ENCODE measurements around the gene NDRG4.

The NDRG4 gene

DNA sequence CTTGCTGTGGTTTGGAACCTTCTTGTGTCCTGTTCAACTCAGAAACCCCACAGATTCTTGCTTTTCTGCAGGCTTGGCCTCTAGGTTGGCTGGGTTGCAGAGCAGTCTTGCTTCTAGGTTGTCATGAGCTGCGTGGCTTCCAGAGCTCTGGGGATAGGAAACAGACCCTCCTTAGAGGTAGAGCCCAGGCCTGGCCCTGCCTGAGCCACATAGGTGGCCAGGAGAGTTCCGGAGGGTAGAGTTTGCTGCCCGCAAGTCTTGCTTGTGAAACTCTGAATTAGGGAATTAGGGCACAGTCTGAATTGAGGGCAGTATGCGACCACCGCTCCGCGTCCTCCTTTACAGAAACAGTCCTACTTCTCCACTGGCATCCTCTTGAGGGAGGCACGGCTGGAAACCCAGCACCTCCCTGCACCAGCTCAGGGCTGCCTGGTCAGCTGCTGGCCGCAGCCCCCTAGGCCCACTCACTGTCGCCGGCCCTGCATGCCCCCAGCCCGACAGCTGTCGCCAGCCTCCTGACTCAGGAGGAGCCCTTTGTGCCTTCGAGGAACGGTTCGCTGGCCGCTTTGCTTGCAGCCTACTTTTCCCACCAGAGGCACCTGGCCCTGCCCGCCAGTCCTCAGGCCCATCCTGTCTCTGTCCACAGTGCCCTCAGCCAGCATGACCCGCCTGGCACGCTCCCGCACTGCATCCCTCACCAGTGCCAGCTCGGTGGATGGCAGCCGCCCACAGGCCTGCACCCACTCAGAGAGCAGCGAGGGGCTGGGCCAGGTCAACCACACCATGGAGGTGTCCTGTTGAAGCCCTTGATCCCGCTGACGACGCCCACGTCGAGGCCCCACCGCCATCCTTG lies 11.1 kb downstream of the NDRG4 start:
- DNase-seq: no peak

DNA sequence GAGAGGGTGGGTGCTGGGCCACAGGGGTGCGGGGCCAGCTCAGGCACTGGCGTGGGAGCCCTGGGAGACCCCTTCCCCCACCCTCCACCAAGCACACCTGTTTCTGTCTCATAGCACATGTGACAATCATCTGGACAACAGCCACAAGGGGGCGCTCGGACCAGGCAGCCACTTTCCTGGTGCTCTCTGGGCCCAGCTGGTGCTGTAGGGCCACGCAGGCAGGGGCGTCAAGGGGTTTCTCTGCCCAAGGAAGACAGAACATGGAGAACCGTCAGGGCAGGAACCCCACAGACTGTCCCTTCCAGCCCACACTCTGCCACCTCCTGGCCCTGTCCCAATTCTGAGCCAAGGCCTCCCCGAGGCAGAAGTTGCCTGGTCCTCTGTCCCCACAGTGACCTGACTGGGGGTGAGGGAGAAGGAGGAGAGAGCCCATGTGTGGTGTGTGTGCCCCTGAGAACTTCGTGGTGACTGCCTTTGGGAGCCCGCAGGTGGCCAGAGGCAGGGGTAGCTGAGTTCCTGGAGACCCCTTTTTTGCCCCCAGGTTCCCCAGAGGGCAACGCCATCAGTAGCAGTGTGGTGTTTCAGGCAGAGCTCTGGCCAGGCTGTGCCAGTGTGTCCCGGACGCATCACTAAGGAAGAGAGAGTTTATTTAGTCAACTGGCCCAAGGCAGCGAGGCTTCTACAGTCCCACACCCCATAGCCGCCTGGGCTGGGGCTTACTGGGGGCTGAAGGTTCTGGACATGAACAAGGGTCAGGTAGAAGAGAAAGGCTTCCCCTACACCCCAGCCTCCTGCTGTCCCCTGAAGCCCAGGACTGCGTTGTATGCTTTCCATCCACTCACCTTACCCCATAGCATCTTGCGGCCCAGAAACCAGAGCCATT lies 12.2 kb downstream of the NDRG4 start:
- peak; percentile 83 for DNase-seq

DNA sequence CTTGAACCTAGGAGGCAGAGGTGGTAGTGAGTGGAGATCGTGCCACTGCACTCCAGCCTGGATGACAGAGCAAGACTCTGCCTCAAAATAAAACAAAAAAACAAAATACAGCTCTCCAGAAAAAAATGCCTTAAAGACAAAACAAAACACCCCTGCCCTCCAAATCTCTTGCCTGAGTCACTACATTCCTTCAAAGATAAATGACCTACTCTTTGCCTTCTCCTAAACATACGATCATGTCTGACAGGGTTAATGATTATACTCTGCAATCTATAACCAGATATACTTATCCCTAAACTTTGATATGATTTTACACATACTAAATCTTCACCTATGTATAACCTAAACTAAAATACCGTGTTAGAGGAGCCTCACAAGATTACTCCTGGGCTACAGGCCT lies 13.9 kb downstream of the NDRG4 start:
- DNase-seq: no peak

DNA sequence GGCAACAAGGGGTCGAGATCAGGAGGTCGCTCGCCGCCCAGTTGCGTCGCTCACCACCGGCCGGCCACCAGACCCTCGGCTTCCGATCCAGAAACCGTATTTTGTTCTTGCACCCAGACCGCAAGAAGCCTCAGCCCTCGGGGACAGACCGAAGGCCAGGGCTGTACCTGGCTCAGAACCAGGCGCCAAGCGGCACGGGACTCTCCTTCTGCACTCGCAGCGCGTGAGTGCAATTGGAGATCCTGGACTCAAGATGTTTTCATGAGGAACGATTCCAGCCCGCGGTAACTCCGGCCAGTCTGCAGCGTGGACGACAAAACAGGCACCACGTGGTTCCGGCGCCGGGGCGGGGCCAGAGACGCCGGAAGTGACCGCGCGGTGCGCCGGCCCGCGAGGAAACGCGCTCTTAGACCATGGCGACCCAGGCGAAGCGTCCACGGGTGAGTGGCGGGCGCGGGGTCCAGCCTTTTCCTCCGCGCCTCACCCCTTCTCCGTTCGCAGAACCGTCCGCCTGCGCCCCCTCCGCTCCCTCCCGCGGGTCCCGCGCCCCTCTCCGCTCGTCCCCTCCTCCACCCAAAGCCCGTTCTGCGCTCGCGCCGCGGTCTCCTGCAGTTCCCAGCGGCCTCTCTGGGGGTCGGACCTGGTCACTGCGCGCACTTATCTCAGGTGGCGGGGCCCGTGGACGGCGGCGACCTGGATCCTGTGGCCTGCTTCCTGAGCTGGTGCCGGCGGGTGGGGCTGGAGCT lies 15.4 kb downstream of the NDRG4 start, which contains the start of gene SETD6:
SETD6 (plus strand) TSS at position 393 of the 746 bp plus-strand sequence; CDS start at position 414, 21 bp downstream.
- peak; percentile 66 for DNase-seq

DNA sequence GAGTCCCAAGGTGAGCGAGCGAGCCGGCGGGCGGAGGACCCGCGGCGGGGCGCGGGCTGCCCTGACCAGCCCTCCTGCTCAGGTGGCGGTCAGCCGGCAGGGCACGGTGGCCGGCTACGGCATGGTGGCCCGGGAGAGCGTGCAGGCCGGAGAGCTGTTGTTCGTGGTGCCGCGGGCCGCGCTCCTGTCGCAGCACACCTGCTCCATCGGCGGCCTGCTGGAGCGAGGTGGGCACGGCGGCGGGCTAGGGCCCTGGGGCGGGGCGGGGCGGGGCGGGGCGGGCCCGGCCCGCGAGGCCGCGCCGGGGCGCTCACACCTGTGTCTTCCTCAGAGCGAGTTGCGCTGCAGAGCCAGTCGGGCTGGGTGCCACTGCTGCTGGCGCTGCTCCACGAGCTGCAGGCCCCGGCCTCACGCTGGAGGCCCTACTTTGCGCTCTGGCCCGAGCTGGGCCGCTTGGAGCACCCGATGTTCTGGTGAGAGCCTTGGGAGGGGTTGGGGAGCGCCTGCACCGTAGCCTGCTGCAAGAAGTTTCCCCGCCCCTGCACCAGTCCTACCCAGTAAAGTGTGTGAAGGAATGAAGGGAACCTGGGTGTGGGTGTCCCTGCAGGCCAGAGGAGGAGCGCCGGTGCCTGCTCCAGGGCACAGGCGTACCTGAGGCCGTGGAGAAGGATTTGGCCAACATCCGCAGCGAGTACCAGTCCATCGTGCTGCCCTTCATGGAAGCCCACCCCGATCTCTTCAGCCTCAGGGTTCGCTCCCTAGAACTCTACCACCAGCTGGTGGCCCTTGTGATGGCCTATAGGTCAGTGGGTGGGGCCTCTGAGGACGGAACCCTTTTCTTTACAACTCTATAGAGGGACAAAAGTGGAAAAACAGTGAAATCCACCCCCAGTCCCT lies 16.2 kb downstream of the NDRG4 start:
- peak; percentile 41 for DNase-seq

DNA sequence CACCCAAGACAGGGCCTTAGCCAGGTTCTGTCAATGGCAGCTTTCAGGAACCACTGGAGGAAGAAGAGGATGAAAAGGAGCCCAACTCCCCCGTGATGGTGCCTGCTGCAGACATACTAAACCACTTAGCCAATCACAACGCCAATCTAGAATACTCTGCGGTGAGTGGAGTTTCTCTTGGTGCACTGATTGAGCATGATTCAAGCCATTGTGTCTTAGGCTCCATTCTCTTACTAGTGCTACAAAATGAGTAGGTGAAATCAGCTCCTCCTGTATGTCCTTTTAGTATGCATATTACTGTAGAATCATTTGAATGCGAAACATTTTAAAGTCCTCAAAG lies 16.8 kb downstream of the NDRG4 start:
- DNase-seq: no peak

DNA sequence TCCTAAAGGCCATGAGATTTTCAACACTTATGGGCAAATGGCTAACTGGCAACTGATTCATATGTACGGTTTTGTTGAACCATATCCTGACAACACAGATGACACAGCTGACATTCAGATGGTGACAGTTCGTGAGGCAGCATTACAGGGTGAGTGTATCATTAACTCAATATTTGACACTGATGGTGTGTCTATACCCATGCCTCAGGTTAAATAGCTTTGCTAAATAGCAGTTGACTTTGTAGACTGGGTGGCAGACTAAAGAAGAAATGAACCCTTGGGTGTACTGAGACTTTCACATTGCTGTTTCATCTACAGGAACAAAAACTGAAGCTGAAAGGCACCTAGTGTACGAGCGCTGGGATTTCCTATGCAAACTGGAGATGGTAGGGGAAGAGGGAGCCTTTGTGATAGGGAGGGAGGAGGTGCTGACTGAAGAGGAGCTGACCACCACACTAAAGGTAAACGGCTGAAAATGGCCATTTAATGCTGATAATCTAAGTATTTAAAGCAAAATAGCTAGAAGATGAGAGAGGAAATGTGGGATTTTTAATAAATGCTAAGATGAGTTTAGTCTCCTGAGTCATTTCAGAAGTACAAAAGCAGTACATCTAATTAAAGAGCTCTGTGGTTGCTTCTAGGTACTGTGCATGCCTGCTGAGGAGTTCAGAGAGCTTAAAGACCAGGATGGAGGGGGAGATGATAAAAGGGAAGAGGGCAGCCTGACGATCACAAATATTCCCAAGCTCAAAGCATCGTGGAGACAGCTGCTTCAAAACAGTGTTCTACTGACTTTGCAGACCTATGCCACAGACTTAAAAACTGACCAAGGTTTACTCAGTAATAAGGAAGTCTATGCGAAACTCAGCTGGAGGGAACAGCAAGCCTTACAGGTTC lies 18.4 kb downstream of the NDRG4 start:
- DNase-seq: no peak

DNA sequence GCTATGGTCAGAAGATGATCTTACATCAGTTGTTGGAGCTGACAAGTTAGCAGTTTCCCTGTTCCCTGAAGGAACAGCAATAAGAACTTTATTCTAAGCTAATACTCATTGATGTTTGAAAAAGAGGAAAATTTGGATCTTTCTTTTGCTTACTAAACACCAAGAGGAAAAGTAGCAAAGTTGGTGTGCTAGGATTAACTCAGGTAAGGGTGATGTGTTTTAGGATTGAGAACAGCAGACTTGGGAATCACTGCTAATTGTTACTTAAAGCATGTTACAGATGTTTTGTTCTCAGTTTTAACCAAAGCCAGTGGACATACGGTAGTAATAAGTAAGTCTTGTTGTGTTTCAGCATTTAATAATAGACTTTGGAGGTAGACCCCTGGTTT lies 19.0 kb downstream of the NDRG4 start:
- DNase-seq: no peak

DNA sequence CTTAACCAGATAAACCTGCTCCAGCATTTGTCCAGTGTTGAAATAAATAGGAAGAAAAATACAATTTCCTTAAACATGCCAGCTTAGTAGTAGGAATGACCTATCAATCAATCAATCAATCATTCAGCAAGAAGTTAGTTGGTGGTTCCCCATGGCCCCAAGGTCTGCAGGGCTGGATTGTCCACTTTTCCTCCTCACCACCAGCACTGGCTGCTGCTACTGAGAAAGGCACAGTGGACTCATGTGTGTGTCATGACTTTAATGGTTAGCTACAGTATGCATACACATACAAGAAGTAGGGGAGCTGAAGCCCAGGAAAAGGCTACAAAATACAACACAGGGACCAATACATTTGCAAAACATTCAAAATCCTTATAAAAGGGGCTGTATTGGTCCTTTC lies 19.8 kb downstream of the NDRG4 start:
- no peak for DNase-seq

DNA sequence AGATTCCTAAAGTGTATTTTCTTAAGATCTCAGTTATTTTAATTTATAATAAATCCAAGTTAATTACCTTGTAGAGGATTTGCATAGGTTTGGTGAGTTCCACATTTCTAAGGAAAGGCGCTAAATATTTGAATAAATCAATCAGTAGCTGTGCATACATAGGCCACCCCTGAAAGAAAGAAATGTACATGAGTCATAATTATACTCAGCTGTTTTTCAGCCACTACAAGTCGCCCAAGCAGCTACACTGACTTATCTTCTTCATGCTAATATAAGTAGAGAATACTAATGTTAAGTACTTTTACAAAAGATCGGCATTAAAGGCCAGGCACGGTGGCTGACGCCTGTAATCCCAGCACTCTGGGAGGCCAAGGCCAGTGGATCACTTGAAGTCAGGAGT lies 30.2 kb downstream of the NDRG4 start:
- DNase-seq: no peak

DNA sequence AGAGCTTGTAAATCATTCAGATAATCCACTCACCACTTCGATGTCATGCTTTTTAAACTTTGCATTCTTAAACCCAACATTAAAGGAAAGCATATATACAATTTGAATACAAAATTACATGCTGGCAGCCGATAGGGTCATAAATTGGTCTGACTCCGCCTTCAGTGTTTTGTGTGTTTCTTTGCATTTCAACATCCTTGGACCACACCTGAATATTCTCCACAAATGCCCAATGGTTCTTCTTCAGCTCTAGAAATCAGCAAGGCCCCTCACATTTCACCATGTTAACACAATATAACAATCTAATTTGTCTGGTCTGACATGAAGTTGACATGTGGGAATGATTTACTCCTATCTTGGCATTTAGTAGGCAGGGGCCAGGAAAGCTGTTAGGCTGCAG lies 32.5 kb downstream of the NDRG4 start:
- DNase-seq: no peak

DNA sequence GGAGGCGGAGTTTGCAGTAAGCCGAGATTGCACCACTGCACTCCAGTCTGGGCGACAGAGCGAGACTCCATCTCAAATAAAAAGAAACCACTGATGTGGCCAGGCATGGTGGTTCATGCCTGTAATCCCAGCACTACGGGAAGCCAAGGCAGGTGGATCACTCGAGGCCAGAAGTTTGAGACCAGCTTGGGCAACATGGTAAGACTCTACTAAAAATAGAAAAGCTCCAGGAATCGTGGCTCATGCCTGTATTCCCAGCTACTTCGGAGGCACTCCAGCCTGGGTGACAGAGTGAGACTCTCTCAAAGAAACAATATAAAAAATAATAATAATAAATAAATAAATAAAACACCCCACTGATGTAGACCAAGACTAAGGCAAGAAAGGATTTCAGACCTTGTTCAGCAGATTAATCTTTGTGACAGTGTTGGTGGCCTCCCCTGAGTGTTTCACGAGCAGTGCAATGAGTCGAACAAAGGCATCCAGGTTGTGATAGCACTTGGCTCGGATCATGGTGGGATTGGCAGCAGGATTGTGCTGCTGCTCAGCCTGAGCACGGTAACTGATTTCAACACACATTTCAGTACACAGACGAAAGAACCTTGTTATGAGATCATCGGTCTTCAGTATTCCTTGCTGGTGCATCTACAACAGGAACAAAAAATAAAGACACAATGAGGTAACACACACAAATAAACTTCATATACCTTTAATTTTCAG lies 34.0 kb downstream of the NDRG4 start:
- no peak for DNase-seq

DNA sequence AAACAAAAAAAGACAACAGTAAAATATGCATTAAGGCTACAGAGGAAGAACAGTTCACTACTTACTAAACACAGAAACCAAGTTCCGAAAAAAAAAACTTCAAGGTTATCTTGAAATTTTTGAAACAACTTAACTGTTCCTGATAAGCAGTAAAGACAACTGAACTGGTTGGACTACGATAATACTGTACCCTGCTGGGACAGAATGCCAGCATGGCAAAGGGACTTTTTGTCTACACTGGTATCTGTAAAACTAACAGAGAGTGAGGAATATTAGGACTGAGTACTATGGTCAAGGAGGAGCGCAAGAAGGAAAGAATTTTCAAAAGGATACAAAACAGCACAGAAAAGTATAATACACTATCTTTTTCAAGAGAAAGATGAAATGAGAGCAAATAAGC lies 35.2 kb downstream of the NDRG4 start:
- no peak for DNase-seq

DNA sequence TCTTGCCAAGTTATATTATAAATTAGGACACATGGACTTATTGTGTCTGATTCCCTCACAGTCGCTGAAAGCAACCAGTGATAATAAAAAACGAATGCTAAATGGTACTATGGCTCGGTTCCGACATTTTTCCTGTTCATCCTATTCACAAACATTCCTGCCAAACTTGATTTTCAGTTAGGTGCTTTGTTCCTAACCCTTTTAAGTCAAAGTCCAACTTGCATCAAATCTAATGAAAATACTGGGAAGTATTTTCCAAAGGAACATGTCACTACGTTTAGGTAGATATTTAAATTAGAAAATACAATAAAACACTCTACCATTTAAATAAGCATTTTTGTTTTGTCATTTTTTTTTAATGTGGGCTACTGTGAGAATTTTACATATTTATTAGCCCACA lies 36.3 kb downstream of the NDRG4 start:
- no peak for DNase-seq

DNA sequence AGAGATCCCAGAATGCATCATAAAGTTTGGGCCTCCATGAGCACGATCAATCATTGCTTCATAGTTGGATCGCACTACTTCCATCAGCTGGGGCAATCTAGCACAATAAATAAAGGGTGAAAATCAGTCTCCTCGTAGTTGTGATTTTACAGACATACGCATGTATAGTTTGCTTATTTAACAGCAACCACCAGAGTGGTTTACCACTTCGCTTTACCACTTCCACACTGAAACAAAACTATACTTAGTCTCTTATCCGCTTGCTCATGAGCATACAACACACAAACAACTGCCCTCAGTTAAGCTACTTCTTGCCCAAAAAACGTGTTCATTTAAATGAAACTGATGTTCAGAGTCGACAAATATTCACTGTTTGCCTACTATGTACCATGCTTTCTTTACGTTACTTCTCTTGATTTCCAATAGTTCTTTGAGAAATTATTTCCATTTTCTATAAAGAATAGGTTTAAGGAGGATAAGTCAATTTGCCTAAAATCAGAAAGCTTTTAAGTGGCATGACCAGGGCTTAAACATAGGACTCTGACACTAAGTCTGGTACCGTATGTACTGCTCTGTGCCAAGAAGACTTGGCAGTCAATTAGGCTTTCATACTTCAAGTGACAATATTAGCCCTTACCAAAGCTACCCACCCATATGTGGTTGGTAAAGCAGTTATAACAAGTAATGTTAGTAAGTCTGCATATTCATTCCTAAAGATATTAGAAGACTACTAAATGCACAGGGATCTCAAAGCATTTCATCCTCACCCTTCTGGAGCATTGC lies 37.4 kb downstream of the NDRG4 start:
- DNase-seq: no peak

DNA sequence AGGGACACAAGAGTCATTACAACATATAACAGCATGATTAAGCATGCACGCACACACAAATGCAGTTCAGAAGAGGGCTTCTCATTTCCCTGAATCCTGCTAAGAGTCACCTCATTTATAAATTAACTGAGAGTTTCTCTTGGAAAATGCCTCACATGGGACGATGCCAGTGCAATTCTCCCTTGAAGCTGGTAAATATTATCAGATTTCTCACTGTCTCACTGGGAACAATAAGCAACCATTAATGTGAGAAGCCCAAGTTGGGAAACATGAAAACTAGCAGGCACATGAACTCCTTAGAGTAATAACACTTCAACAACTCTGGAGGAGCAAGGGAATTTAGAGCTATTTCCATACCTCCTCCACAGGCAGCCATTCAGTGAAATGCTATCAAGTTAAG lies 41.8 kb downstream of the NDRG4 start:
- no peak for DNase-seq

DNA sequence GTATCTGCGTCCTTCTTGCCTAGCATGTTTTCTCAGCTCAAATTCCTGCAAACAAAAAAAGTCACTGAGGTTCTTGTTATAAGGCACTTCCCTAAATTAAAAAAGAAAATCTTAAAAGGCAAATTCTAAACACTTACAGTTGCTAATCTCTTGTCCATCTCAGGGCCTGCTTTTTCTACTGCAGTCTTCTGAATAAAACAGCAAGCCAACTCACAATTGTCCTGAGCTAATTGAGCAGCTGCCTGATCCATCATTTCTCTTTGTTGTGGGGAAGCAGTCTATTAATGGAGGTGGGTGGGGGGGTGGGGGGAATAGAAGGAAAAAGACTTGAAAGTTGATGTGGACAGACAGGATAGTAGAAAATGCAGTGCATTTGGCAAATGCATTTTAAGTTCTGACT lies 42.3 kb downstream of the NDRG4 start:
- DNase-seq: no peak

DNA sequence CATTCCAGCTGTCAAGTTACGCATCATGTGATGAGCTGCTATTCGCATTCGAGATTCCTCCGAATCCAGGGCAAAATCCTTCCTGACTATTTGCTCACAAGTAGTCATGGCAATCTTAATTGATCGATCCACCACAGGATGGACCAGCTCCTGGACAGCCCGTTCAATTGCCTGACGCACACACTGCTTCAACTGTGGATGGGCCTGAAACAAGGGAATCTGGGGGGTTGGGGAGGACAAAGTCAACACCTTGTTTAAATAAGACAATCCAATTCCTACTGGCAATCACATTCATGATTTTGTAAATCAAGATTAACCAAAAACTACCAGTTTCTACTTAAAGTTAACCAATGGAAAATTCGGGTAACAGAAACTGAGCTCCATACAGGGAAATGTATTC lies 43.7 kb downstream of the NDRG4 start:
- no peak for DNase-seq

DNA sequence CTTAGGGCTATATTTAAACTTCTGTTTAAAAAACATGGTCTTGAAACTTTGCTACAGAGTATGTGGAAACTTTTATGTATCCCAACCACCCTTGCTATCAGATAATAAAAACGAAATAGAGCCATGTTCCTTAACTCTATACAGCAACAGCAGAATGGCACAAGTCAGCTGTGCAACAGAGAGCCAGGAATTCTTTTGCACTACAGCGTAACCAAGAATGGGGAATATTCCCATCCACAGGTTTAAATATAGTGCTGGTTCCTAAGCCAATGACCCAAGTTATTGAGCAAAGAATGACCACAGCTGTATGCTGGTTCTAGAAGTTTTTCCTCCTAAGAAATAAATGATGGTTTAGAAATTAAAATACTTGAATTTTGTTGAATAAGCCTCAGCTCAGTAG lies 48.4 kb downstream of the NDRG4 start:
- DNase-seq: no peak

DNA sequence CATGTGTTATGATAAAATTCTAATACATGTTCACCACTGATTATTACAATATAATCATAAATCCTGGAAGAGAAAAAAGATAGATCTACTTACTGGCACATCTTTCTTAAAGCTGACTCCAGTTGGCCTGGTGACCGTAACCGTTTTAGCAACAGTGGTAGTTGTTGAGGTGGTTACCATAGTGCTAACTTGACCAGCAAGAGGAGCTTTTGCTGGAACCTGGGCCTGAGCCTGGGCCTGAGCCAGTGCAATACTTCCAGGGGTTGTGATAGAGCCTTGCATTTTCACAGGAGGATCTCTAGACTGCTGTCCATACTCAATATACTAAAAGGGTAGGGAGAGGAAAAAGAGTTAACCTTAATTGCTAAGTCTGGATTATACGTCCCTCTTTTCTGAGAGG lies 51.6 kb downstream of the NDRG4 start:
- no peak for DNase-seq

Data from CD4-positive, alpha-beta T cell treated with Interleukin-10 for 1 hour (primary cell).